HUES6 (cell line): ENCODE results near the gene UQCC5.
"Not testable (repeated sequence)": the region's sequence is repeated elsewhere in the genome, so short reads cannot be mapped to it uniquely, and the experiment has no call there.

Experiments used
- H3K27ac ChIP-seq: 2 replicates; pipeline ENCODE4 v1.7.0; 2013; ENCODE audit warnings: low read depth, mild to moderate bottlenecking, low read length, inconsistent platforms
- H3K27me3 ChIP-seq: 2 replicates; pipeline ENCODE4 v1.6.1; 2013; ENCODE audit warnings: low read length; ENCODE audit not compliant: control insufficient read depth, insufficient read depth
- H3K36me3 ChIP-seq: 2 replicates; pipeline ENCODE4 v1.6.1; 2013; ENCODE audit warnings: low read length; ENCODE audit not compliant: control insufficient read depth, insufficient read depth
- H3K4me1 ChIP-seq: 2 replicates; pipeline ENCODE4 v1.6.1; 2013; ENCODE audit warnings: low read length; ENCODE audit not compliant: control insufficient read depth, insufficient read depth
- H3K4me3 ChIP-seq: 2 replicates; pipeline ENCODE4 v1.5.1; 2013; ENCODE audit warnings: low read depth, low read length
- H3K9ac ChIP-seq: one replicate; pipeline ENCODE4 v1.6.1; 2013; ENCODE audit warnings: mild to moderate bottlenecking, low read length
- H3K9me3 ChIP-seq: 2 replicates; pipeline ENCODE4 v1.6.1; 2013; ENCODE audit warnings: low read depth, low read length; ENCODE audit not compliant: control insufficient read depth, insufficient read depth

UQCC5 gene

GRCh38 chr3:52524258-52524751, 12.1 kb upstream of the UQCC5 start:
- Histone ChIP-seq H3K4me1 (no peaks in the 10 kb centered on the region), H3K9ac (no peak overlapping the region), H3K27ac (no peak overlapping the region), H3K4me3 (no peak overlapping the region), H3K9me3 (no peaks in the 10 kb centered on the region), H3K36me3 (peaks cover 69% of the 10 kb centered on the region), H3K27me3 (no peaks in the 10 kb centered on the region)

- Histone ChIP-seq H3K4me3 (no peak overlapping the region), H3K4me1 (no peaks in the 10 kb centered on the region), H3K9me3 (no peaks in the 10 kb centered on the region), H3K9ac (no peak overlapping the region), H3K27ac (no peak overlapping the region), H3K27me3 (no peaks in the 10 kb centered on the region), H3K36me3 (peaks cover 75% of the 10 kb centered on the region)
These were observed 11.4 kb upstream of the UQCC5 start for GRCh38 chr3:52524752-52525679.

GRCh38 chr3:52525680-52526561, 10.5 kb upstream of the UQCC5 start:
- H3K4me3 ChIP-seq: no peak overlapping the region
- H3K36me3 ChIP-seq: peaks cover 83% of the 10 kb centered on the region
- no peaks in the 10 kb centered on the region for H3K9me3 ChIP-seq
- H3K27ac ChIP-seq: no peak overlapping the region
- H3K4me1 ChIP-seq: peaks cover 3% of the 10 kb centered on the region; the same call in 1 of the 2 replicates
- H3K27me3 ChIP-seq: no peaks in the 10 kb centered on the region
- H3K9ac ChIP-seq: no peak overlapping the region

- H3K4me1 ChIP-seq, H3K4me3 ChIP-seq, H3K9ac ChIP-seq, H3K27me3 ChIP-seq, H3K9me3 ChIP-seq, H3K27ac ChIP-seq: not testable (repeated sequence)
- H3K36me3 ChIP-seq: peaks cover 86% of the 10 kb centered on the region
These were observed 9.8 kb upstream of the UQCC5 start for GRCh38 chr3:52526671-52527038.

- no peaks in the 10 kb centered on the region for H3K27me3 ChIP-seq
- no peak overlapping the region for H3K9ac ChIP-seq
- no peak overlapping the region for H3K4me3 ChIP-seq
- H3K4me1 ChIP-seq: peaks cover 13% of the 10 kb centered on the region
- peaks cover 89% of the 10 kb centered on the region for H3K36me3 ChIP-seq
- H3K9me3 ChIP-seq: no peaks in the 10 kb centered on the region
- H3K27ac ChIP-seq: no peak overlapping the region
These were observed 9.2 kb upstream of the UQCC5 start for GRCh38 chr3:52527039-52527731.

- peaks cover 19% of the 10 kb centered on the region for H3K4me1 ChIP-seq
- peaks cover 83% of the 10 kb centered on the region for H3K36me3 ChIP-seq
- no peaks in the 10 kb centered on the region for H3K27me3 ChIP-seq
- no peak overlapping the region for H3K9ac ChIP-seq
- H3K27ac ChIP-seq: no peak overlapping the region
- no peak overlapping the region for H3K4me3 ChIP-seq
- no peaks in the 10 kb centered on the region for H3K9me3 ChIP-seq
These were observed 8.4 kb upstream of the UQCC5 start for GRCh38 chr3:52527732-52528585.

GRCh38 chr3:52528586-52529375, 7.6 kb upstream of the UQCC5 start:
- Histone ChIP-seq H3K9ac (no peak overlapping the region), H3K4me3 (no peak overlapping the region), H3K27ac (no peak overlapping the region), H3K36me3 (peaks cover 75% of the 10 kb centered on the region), H3K27me3 (no peaks in the 10 kb centered on the region), H3K9me3 (no peaks in the 10 kb centered on the region), H3K4me1 (peaks cover 19% of the 10 kb centered on the region)

GRCh38 chr3:52529376-52530333, 6.8 kb upstream of the UQCC5 start:
- Histone ChIP-seq H3K9me3 (no peaks in the 10 kb centered on the region), H3K36me3 (peaks cover 67% of the 10 kb centered on the region), H3K9ac (no peak overlapping the region), H3K4me3 (no peak overlapping the region), H3K27ac (no peak overlapping the region), H3K27me3 (no peaks in the 10 kb centered on the region), H3K4me1 (peaks cover 24% of the 10 kb centered on the region)
